CD4-positive, alpha-beta T cell treated with Interleukin-15 for 1 hour (primary cell): ENCODE results near the gene TSPAN15.

ENCODE experiments used
- DNase-seq: peaks from one replicate; pipeline ENCODE4 v3.0.0-alpha.2; 2020

The TSPAN15 gene

GRCh38 chr10:69451209-69451783, at the start of gene TSPAN15:
Gene TSPAN15, plus strand, starts transcription at chr10:69451465. Its CDS starts 130 bp downstream, at chr10:69451595.
- peak; percentile 78 for DNase-seq

GRCh38 chr10:69402386-69402785, 48.9 kb upstream of the TSPAN15 start:
- no peak for DNase-seq

GRCh38 chr10:69403066-69403465, 48.2 kb upstream of the TSPAN15 start:
- DNase-seq: no peak

GRCh38 chr10:69403519-69403918, 47.7 kb upstream of the TSPAN15 start:
- DNase-seq: no peak

GRCh38 chr10:69404786-69405185, 46.5 kb upstream of the TSPAN15 start:
- no peak for DNase-seq

- no peak for DNase-seq
Measured at GRCh38 chr10:69405221-69405620, 46.0 kb upstream of the TSPAN15 start.

GRCh38 chr10:69406302-69406811, 44.9 kb upstream of the TSPAN15 start:
- no peak for DNase-seq

- no peak for DNase-seq
Measured at GRCh38 chr10:69406816-69407580, 44.3 kb upstream of the TSPAN15 start.

GRCh38 chr10:69407621-69408301, 43.5 kb upstream of the TSPAN15 start:
- DNase-seq: peak; percentile 36

- DNase-seq: peak; percentile 92
Measured at GRCh38 chr10:69408318-69409175, 42.7 kb upstream of the TSPAN15 start.

GRCh38 chr10:69409176-69409495, 42.1 kb upstream of the TSPAN15 start:
- no peak for DNase-seq

- peak; percentile 60 for DNase-seq
Measured at GRCh38 chr10:69409968-69410367, 41.3 kb upstream of the TSPAN15 start.

- no peak for DNase-seq
Measured at GRCh38 chr10:69410487-69410886, 40.8 kb upstream of the TSPAN15 start.

GRCh38 chr10:69411476-69411875, 39.8 kb upstream of the TSPAN15 start:
- no peak for DNase-seq

- DNase-seq: no peak
Measured at GRCh38 chr10:69412232-69412790, 39.0 kb upstream of the TSPAN15 start.

GRCh38 chr10:69413221-69413865, 37.9 kb upstream of the TSPAN15 start:
- no peak for DNase-seq

GRCh38 chr10:69414036-69415018, 36.9 kb upstream of the TSPAN15 start:
- no peak for DNase-seq

- DNase-seq: no peak
Measured at GRCh38 chr10:69415049-69415448, 36.2 kb upstream of the TSPAN15 start.

GRCh38 chr10:69415951-69416350, 35.3 kb upstream of the TSPAN15 start:
- DNase-seq: no peak

GRCh38 chr10:69416695-69417094, 34.6 kb upstream of the TSPAN15 start, which contains the start of gene TACR2:
Gene TACR2, minus strand, starts transcription at chr10:69416918. Its CDS starts 595 bp downstream, at chr10:69416323.
- no peak for DNase-seq

GRCh38 chr10:69417542-69417941, 33.7 kb upstream of the TSPAN15 start:
- DNase-seq: no peak
